Spinal cord (tissue), 10 donors: ENCODE data around the gene MRRF. TPM values are rescaled to one million over a fixed set of nuclear protein-coding genes. Genes with fewer than 3 reads are reported as not detected.

Experiments used
- DNase-seq, 6 donors: peaks; one replicate each; pipeline versions ENCODE4 v3.0.0 to v3.0.0-alpha.2; 2013 to 2015; ENCODE audit warnings: low spot score in 6 of 6, low read depth in 4 of 6
- H3K27ac ChIP-seq: one replicate; pipeline ENCODE4 v1.5.1; 2013; ENCODE audit warnings: low read depth, low read length, control low read depth
- H3K27me3 ChIP-seq: one replicate; pipeline ENCODE4 v1.6.1; 2013; ENCODE audit warnings: low read length; ENCODE audit not compliant: control insufficient read depth, insufficient read depth
- H3K36me3 ChIP-seq: one replicate; pipeline ENCODE4 v1.6.1; 2013; ENCODE audit warnings: low read length; ENCODE audit not compliant: control insufficient read depth, insufficient read depth
- H3K4me1 ChIP-seq: one replicate; pipeline ENCODE4 v1.6.1; 2013; ENCODE audit warnings: low read length; ENCODE audit not compliant: control insufficient read depth, insufficient read depth
- H3K4me3 ChIP-seq: one replicate; pipeline ENCODE4 v1.5.1; 2013; ENCODE audit warnings: low read depth, low read length, control low read depth
- H3K9me3 ChIP-seq: one replicate; pipeline ENCODE4 v1.6.1; 2013; ENCODE audit warnings: low read length; ENCODE audit not compliant: control insufficient read depth, insufficient read depth
- WGBS: methylation state at CpG from one replicate; pipeline ENCODE4 v1.1.5; 2013; ENCODE audit warnings: missing lambda C conversion rate; ENCODE audit not compliant: insufficient coverage; 5-methylcytosine and 5-hydroxymethylcytosine counted together
- polyA plus RNA-seq, 2 donors: library from polyadenylated mRNA; unstranded; fragments of 120-200 nt; gene quantifications; one replicate each; pipeline ENCODE4 v1.2.1, GENCODE V29; 2013; ENCODE audit not compliant: insufficient read length in 2 of 2
- total RNA-seq, 2 donors: library from RNA; depleted of rRNA in 1 of 2; stranded (reverse); fragments of 120-200 nt in 1 of 2; fragments of >200 nt in 1 of 2; gene quantifications; one replicate each; pipeline versions ENCODE4 v1.2.3 to v1.2.4, GENCODE V29; 2013 to 2014
- donor health status: healthy.

MRRF gene
- total and polyA plus RNA-seq, 4 donors: 23.5 to 31.6 (median 27.8) TPM

DNA sequence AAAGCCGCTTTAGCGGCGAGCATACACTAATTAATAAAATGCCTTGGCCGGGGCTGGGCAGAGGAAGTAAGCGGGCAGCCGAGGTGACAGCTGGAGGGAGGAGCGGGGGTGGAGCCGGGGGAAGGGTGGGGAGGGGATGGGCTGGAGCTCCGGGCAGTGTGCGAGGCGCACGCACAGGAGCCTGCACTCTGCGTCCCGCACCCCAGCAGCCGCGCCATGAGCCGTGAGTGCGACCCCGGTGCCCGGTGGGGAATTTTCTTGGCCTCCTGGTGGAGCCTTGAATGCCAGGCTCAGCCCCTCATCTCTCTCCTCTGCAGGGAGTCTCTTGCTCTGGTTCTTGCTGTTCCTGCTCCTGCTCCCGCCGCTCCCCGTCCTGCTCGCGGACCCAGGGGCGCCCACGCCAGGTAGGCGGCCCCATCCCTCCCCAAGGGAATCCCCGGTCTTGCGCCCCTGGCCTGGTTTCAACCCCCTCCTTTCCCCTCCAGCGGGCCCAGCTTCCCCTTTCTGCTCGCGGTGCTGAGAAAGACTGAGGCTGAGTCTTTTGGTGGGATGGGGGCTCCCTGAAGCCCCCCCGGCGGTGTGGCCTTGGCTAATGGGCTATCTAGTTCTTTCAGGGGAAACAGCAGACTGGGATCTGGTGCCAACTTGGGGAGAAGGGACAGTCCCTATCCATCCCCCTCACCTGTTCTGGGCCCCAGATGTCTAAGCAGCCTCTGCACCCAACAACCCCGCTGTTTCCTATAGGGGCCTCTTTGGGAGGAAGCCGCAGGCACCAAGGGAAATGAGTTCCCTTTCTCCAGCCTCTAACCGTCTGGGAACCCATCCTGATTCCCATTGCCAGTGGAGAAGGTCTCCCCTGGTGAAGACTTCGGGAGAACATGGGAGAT lies 106.4 kb downstream of the MRRF start, which contains the start of gene PTGS1:
Gene PTGS1 (plus strand): TSS at position 156 of the 887 bp plus-strand sequence. CDS start 61 bp downstream, at position 217.
- Histone ChIP-seq H3K27ac (no peak within 1 kb of the TSS), H3K9me3 (no peaks in the 10 kb centered on the region), H3K4me1 (peaks cover 22% of the 10 kb centered on the region), H3K36me3 (no peaks in the 10 kb centered on the region), H3K4me3 (no peak within 1 kb of the TSS), H3K27me3 (peaks cover 20% of the 10 kb centered on the region)
- DNase-seq: no peak
- under 1% methylated on average over 25 of the region's 39 CpGs for WGBS

DNA sequence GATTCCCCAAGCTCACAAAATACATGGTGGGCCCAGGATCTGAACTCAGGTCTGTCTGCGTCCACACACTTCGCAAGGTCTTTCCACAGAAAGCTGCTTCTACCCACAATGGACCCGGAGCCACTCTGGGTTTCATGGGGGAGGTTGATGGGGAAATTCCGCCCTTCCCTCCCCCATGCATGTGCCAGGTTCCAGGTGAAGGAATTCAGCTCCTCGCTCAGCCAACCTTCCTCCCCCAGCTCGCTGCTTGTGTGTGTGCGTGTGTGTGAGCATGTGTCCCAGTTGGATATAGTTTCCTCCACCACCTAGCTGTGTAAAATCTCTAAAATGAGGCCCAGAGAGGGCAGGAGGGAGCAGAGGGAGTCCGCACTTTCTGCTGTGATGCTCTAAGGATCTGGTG lies 107.2 kb downstream of the MRRF start:
- peaks cover 20% of the 10 kb centered on the region for H3K27me3 ChIP-seq
- DNase-seq: no peak
- no peaks in the 10 kb centered on the region for H3K9me3 ChIP-seq
- no peaks in the 10 kb centered on the region for H3K36me3 ChIP-seq
- WGBS: 78% methylated on average over 1 of the region's 8 CpGs
- no peak overlapping the region for H3K27ac ChIP-seq
- H3K4me3 ChIP-seq: no peak overlapping the region
- H3K4me1 ChIP-seq: peaks cover 30% of the 10 kb centered on the region

DNA sequence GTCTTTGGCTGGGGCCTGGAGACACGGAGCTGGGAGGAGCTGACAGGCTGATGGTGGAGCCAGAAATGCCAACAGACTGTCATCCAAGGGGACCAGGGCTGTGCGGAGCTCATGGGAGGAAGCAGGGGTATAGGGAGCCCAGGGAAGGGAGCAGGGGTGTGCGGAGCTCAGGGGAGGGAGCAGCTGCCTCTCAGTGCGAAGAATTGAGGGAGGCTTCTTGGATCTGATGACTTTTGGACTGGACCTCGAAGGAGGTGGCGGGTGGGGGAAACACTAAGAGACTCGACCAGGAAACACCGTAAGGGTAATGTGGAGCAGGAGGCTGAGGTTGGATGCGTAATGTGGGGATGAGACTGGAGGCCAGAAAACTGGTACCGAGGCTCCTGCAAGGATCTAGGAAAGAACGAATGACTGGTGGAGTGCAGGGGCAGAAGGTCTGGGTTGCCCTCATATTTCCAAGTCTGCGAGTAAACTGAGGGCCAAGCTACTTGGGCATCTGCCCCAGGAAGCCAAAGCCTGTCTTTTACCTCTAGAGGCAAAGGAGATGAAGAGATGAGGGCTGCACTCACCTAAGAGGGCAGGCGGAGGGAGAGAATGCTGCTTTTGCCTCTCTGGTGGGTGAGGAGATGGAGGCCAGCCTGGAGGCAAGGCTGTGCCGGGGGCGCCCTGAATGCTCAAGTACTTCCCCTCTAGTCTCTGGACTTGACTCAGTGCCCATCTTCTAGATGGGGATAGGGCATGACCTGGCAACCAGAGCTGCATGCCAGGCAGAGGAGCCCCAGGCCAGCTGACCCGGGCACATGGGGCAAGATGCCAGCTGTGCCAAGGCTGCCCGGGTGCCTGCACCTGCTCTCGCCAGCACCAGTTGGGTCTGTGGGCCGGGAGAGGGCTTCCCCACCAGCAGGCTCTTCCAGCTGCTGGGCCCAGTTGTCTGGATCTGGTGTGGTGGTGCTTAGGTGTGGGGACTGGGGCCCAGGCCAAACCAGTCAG lies 108.5 kb downstream of the MRRF start:
- H3K4me1 ChIP-seq: peaks cover 32% of the 10 kb centered on the region

GRCh38 chr9:122374885-122375420 lies 110.3 kb downstream of the MRRF start:
- H3K36me3 ChIP-seq: no peaks in the 10 kb centered on the region
- DNase-seq: peak in 2 of 6 donors; percentile 18 to 58

More for the DNA sequence above, 108.5 kb downstream of the MRRF start:
- H3K4me3 ChIP-seq: no peak overlapping the region
- no peaks in the 10 kb centered on the region for H3K9me3 ChIP-seq
- WGBS: 77% methylated on average over 18 of the region's 19 CpGs
- no peak overlapping the region for H3K27ac ChIP-seq
- H3K36me3 ChIP-seq: no peaks in the 10 kb centered on the region
- peaks cover 20% of the 10 kb centered on the region for H3K27me3 ChIP-seq
- no peak for DNase-seq

DNA sequence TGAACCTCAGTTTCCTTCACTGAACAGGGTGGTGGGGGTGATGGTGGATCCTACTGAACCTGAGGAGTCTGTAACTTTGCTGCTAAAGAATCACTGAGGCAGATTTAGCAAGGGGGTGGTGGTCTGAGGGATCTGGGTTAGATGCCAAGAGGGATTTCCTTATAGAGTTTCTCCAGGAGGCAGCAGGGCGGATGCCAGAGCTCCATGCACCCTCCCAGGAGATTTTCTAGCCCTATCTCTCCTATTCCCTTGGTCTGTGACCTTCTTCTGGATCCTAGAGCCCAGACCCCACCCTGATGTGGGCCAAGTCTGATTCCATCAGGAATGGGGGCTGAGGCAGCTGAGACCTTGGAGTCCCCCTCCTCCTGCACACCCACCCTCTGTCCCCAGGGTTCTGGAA lies 112.1 kb downstream of the MRRF start:
- Histone ChIP-seq H3K9me3 (no peaks in the 10 kb centered on the region), H3K27ac (no peak overlapping the region), H3K27me3 (peaks cover 4% of the 10 kb centered on the region), H3K4me3 (no peak overlapping the region), H3K4me1 (peaks cover 24% of the 10 kb centered on the region), H3K36me3 (no peaks in the 10 kb centered on the region)
- no peak for DNase-seq
- 80% methylated on average over 1 of the region's 1 CpG for WGBS

More at GRCh38 chr9:122374885-122375420, 110.3 kb downstream of the MRRF start:
- H3K9me3 ChIP-seq: no peaks in the 10 kb centered on the region
- WGBS: 37% methylated on average over 10 of the region's 14 CpGs
- peaks cover 32% of the 10 kb centered on the region for H3K4me1 ChIP-seq
- H3K4me3 ChIP-seq: no peak overlapping the region
- H3K27ac ChIP-seq: no peak overlapping the region
- H3K27me3 ChIP-seq: peaks cover 20% of the 10 kb centered on the region

GRCh38 chr9:122377241-122378164 lies 112.8 kb downstream of the MRRF start:
- H3K36me3 ChIP-seq: no peaks in the 10 kb centered on the region
- peaks cover 24% of the 10 kb centered on the region for H3K4me1 ChIP-seq
- 88% methylated on average over 19 of the region's 24 CpGs for WGBS
- DNase-seq: no peak
- no peak overlapping the region for H3K4me3 ChIP-seq
- no peaks in the 10 kb centered on the region for H3K9me3 ChIP-seq
- no peak overlapping the region for H3K27ac ChIP-seq
- H3K27me3 ChIP-seq: no peaks in the 10 kb centered on the region

DNA sequence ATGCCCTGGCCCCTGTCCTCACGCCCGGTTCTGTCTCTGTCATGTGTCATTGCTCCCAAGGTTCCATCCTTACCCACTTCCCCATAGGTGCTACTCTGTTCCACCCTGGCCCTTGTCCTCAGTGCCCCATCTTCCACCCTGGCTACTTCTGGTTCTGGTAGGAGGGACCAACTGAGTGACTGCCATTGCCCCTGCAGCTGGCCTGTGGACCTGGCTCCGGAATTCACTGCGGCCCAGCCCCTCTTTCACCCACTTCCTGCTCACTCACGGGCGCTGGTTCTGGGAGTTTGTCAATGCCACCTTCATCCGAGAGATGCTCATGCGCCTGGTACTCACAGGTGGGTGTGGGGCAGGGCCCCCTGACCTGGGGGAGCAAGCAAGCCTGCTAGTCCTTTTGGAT lies 113.6 kb downstream of the MRRF start:
- H3K9me3 ChIP-seq: no peaks in the 10 kb centered on the region
- H3K27me3 ChIP-seq: no peaks in the 10 kb centered on the region
- no peak for DNase-seq
- no peak overlapping the region for H3K4me3 ChIP-seq
- H3K27ac ChIP-seq: no peak overlapping the region
- H3K4me1 ChIP-seq: peaks cover 24% of the 10 kb centered on the region
- H3K36me3 ChIP-seq: no peaks in the 10 kb centered on the region
- WGBS: 99% methylated on average over 8 of the region's 8 CpGs

DNA sequence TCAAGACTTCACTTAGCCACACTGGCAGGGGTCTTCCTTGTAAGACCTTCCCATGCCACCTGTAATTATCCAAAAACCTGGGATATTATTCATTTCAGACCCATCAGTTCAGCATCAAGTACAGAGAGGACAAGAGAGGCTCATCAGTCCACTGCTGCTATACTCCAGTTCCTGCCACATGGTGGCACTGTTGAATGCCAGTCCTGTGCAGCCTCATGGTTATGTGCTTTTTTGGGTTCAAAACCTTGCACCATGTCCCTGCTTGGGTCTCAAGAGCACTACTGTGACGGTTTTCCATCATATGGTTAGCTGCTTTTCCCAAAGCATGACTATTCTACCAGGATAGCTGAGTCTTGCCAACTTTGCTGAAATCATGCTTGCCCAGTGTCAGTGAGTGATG lies 114.7 kb downstream of the MRRF start:
- no peak for DNase-seq
- peaks cover 27% of the 10 kb centered on the region for H3K4me1 ChIP-seq
- H3K36me3 ChIP-seq: no peaks in the 10 kb centered on the region
- 73% methylated on average over 1 of the region's 1 CpG for WGBS
- no peak overlapping the region for H3K4me3 ChIP-seq
- no peaks in the 10 kb centered on the region for H3K27me3 ChIP-seq
- no peak overlapping the region for H3K27ac ChIP-seq
- H3K9me3 ChIP-seq: no peaks in the 10 kb centered on the region
